Endothelial cell of umbilical vein (primary cell): ENCODE results near the gene HVCN1. TPM values are rescaled to one million over a fixed set of nuclear protein-coding genes. Genes with fewer than 3 reads are reported as not detected.

ENCODE experiments used
- BruUV-seq: library from RNA; stranded (reverse); fragments of 400-500 nt; replicated peaks from 2 replicates; lab custom pipeline; 2021; lab: Mats Ljungman, UMichigan
- CTCF ChIA-PET: fragments of 300-600, 350-600 bp; sonication (Branson Sonifier 250); formaldehyde crosslinking; loops from one replicate; lab custom pipeline; 2021; ENCODE audit warnings: antibody characterized with exemption, inconsistent platforms; lab: Charles Lee
- POLR2A ChIA-PET: fragments of 300-600, 350-600 bp; sonication (Branson Sonifier 250); formaldehyde crosslinking; loops from one replicate; lab custom pipeline; 2021; ENCODE audit warnings: antibody characterized with exemption, inconsistent platforms; lab: Charles Lee
- DNase-seq: peaks from one replicate; pipeline ENCODE4 v3.0.0-alpha.2; 2011; ENCODE audit warnings: low read depth, low spot score
- FAIRE-seq: peaks from 2 replicates; lab custom pipeline; 2011; peaks lifted over from hg19 to GRCh38; lab: Jason Lieb, UNC
- H2AFZ ChIP-seq: 2 replicates; pipeline ENCODE4 v1.6.0; 2012; ENCODE audit warnings: low read depth, low read length, control low read depth, inconsistent platforms
- H3K27ac ChIP-seq: 2 replicates; pipeline ENCODE4 v1.5.1; 2011; ENCODE audit warnings: low read depth, mild to moderate bottlenecking, control low read depth, low read length, moderate library complexity; ENCODE audit not compliant: insufficient read depth
- H3K27me3 ChIP-seq, 2 experiments: 2 replicates each; pipeline versions ENCODE4 v1.6.0 to v1.6.1; 2011; ENCODE audit warnings: low read length in 2 of 2, mixed read lengths in 1 of 2; ENCODE audit not compliant: control insufficient read depth in 2 of 2, insufficient read depth in 2 of 2
- H3K36me3 ChIP-seq, 2 experiments: 2 replicates in 1 of 2; 3 replicates in 1 of 2; pipeline ENCODE4 v1.5.1; 2011; ENCODE audit warnings: low read length in 2 of 2, mild to moderate bottlenecking in 1 of 2, moderate library complexity in 1 of 2; ENCODE audit not compliant: control insufficient read depth in 2 of 2, insufficient read depth in 2 of 2; ENCODE audit errors: extremely low read depth in 1 of 2
- H3K4me1 ChIP-seq: 3 replicates; pipeline ENCODE4 v1.5.1; 2011; ENCODE audit warnings: mild to moderate bottlenecking, low read length; ENCODE audit not compliant: control insufficient read depth, insufficient read depth; ENCODE audit errors: extremely low read depth
- H3K4me2 ChIP-seq: 2 replicates; pipeline ENCODE4 v1.6.1; 2011; ENCODE audit warnings: low read length, control low read depth, mixed read lengths; ENCODE audit not compliant: insufficient read depth
- H3K4me3 ChIP-seq, 3 experiments: fragments of 200-600 bp in 1 of 3; sonication (generic), shearing (Covaris generic) in 1 of 3; replicated peaks in 1 of 3; 2 replicates each; pipeline ENCODE4 v1.5.1; 2011 to 2016; ENCODE audit warnings: control low read depth in 3 of 3, low read length in 3 of 3, mild to moderate bottlenecking in 2 of 3, inconsistent platforms in 1 of 3, low read depth in 1 of 3, moderate library complexity in 1 of 3; ENCODE audit not compliant: insufficient read depth in 1 of 3
- H3K79me2 ChIP-seq: 2 replicates; pipeline ENCODE4 v1.6.0; 2012; ENCODE audit warnings: low read length, inconsistent platforms; ENCODE audit not compliant: control insufficient read depth, insufficient read depth
- H3K9ac ChIP-seq: replicated peaks from 2 replicates; pipeline ENCODE3; 2011; ENCODE audit warnings: low read length, control low read depth; ENCODE audit not compliant: insufficient read depth; ENCODE audit errors: extremely low read depth
- H3K9me1 ChIP-seq: replicated peaks from 3 replicates; pipeline ENCODE4 v1.6.0; 2011; ENCODE audit warnings: mild to moderate bottlenecking, low read length; ENCODE audit not compliant: control insufficient read depth, insufficient read depth; ENCODE audit errors: extremely low read depth
- H3K9me3 ChIP-seq: replicated peaks from 2 replicates; pipeline ENCODE4 v1.5.1; 2012; ENCODE audit warnings: low read length, inconsistent platforms; ENCODE audit not compliant: control insufficient read depth, insufficient read depth
- H4K20me1 ChIP-seq: replicated peaks from 2 replicates; pipeline ENCODE3; 2011; ENCODE audit warnings: mild to moderate bottlenecking, low read length; ENCODE audit not compliant: control insufficient read depth, insufficient read depth; ENCODE audit errors: extremely low read depth
- CTCF ChIP-seq, 2 donors: IDR thresholded peaks; 1 replicate in 1 of 2; 2 replicates in 1 of 2; pipeline ENCODE4 v1.5.1; 2011; ENCODE audit warnings: low read length in 2 of 2, mild to moderate bottlenecking in 2 of 2, moderate library complexity in 2 of 2, control low read depth in 1 of 2, inconsistent platforms in 1 of 2, low read depth in 1 of 2; ENCODE audit not compliant: insufficient read depth in 1 of 2; ENCODE audit errors: extremely low read depth in 1 of 2
- EZH2 ChIP-seq: IDR thresholded peaks from 2 replicates; pipeline ENCODE4 v1.6.1; 2012; ENCODE audit warnings: borderline replicate concordance, low read depth, mild to moderate bottlenecking, moderate library complexity, low read length, inconsistent platforms; ENCODE audit not compliant: severe bottlenecking
- FOS ChIP-seq: IDR thresholded peaks from 2 replicates; pipeline ENCODE4 v1.6.1; 2011; ENCODE audit warnings: mild to moderate bottlenecking, low read length, moderate library complexity, borderline replicate concordance; ENCODE audit not compliant: insufficient read depth
- GATA2 ChIP-seq: IDR thresholded peaks from 2 replicates; pipeline ENCODE4 v1.7.0; 2011; ENCODE audit warnings: low read depth, mild to moderate bottlenecking, moderate library complexity, mixed read lengths, low read length; ENCODE audit not compliant: insufficient read length, insufficient read depth
- JUN ChIP-seq: IDR thresholded peaks from 2 replicates; pipeline ENCODE4 v1.6.1; 2011; ENCODE audit warnings: borderline replicate concordance, low read depth; ENCODE audit not compliant: insufficient read length, insufficient read depth
- MAX ChIP-seq: IDR thresholded peaks from 2 replicates; pipeline ENCODE4 v1.6.1; 2011; ENCODE audit not compliant: insufficient read depth, insufficient read length
- MYC ChIP-seq: IDR thresholded peaks from one replicate; pipeline ENCODE4 v1.6.1; 2011; ENCODE audit warnings: mild to moderate bottlenecking, low read depth, low read length
- POLR2A ChIP-seq: IDR thresholded peaks from 2 replicates; pipeline ENCODE4 v1.6.1; 2012; ENCODE audit warnings: low read depth, mild to moderate bottlenecking, control low read depth, low read length
- POLR2AphosphoS5 ChIP-seq: IDR thresholded peaks from 2 replicates; pipeline ENCODE4 v1.6.1; 2012; ENCODE audit warnings: low read depth, mild to moderate bottlenecking, control low read depth, low read length, moderate library complexity; ENCODE audit not compliant: insufficient read depth
- dilution Hi-C: fragments of 300-500 bp; cut with MboI; formaldehyde crosslinking; loops from one replicate; pipeline ENCODE4 v1.15.0; 2019; ENCODE audit warnings: low sequenced_read_pairs; ENCODE audit not compliant: extremely low pct_ligation_motif_present
- intact Hi-C: fragments of 100-400 bp; cut with micrococcal nuclease; formaldehyde crosslinking; loops from one replicate; pipeline ENCODE4 v1.10.0; 2022
- polyA plus RNA-seq, 4 experiments: library from polyadenylated mRNA; depleted of rRNA in 3 of 4; stranded (reverse) in 3 of 4; unstranded in 1 of 4; fragments of >200 nt; gene quantifications; 2 replicates each; pipeline versions ENCODE4 v1.2.1 to v1.2.3, GENCODE V29; 2011 to 2012; ENCODE audit warnings: missing spikeins in 1 of 4
- total RNA-seq: library from RNA; stranded (reverse); gene quantifications from 2 replicates; pipeline ENCODE4 v1.2.3, GENCODE V29; 2021

HVCN1 gene
- total and polyA plus RNA-seq, 2 donors (not counting 3 experiments of a cell fraction or from before 2014, with no cell fraction given), result 3.7 to 8.4 TPM

- TF ChIP-seq MAX, result no peak
- TF ChIP-seq MYC, result no peak
- TF ChIP-seq POLR2A, result no peak
- no peak for TF ChIP-seq GATA2
- TF ChIP-seq FOS, result no peak
- TF ChIP-seq CTCF (IDR thresholded peaks at IDR 0.05; ENCODE audit: extremely low read depth in 1 of 2, insufficient read depth in 1 of 2, low read depth in 1 of 2, low read length in 2 of 2), result no peak
- no peak for TF ChIP-seq JUN
- TF ChIP-seq POLR2AphosphoS5, result no peak
- TF ChIP-seq EZH2, result no peak
- Histone ChIP-seq H3K9ac (no peak overlapping the region), H3K27ac (no peak overlapping the region), H3K79me2 (no peaks in the 10 kb centered on the region), H3K4me1 (no peaks in the 10 kb centered on the region), H3K9me1 (no peaks in the 10 kb centered on the region), H2AFZ (no peak overlapping the region), H4K20me1 (no peaks in the 10 kb centered on the region), H3K9me3 (no peaks in the 10 kb centered on the region), H3K4me3 (no peak overlapping the region), H3K36me3 (peaks cover 0 to 3% of the 10 kb centered on the region in 2 experiments), H3K27me3 (no peaks in the 10 kb centered on the region), H3K4me2 (no peak overlapping the region)
- CTCF ChIA-PET, result no interaction called here
- DNase-seq (no peak), FAIRE-seq (no peak)
- no TSS peak for BruUV-seq
- dilution Hi-C loops (no loop called here), intact Hi-C loops (no loop called here)
- POLR2A ChIA-PET, result no interaction called here
Observed at GRCh38 chr12:110647631-110648040, 41.3 kb downstream of the HVCN1 start.
